GM12872 (cell line): Measurements from ENCODE around the gene PXYLP1.

Experiments used
- TF ChIP-seq, protein P1 (sequence below): IDR thresholded peaks from 3 replicates; pipeline ENCODE4 v1.5.1; 2011; ENCODE audit warnings: low read depth, mild to moderate bottlenecking, low read length, moderate library complexity; ENCODE audit not compliant: insufficient read depth

PXYLP1 gene

DNA sequence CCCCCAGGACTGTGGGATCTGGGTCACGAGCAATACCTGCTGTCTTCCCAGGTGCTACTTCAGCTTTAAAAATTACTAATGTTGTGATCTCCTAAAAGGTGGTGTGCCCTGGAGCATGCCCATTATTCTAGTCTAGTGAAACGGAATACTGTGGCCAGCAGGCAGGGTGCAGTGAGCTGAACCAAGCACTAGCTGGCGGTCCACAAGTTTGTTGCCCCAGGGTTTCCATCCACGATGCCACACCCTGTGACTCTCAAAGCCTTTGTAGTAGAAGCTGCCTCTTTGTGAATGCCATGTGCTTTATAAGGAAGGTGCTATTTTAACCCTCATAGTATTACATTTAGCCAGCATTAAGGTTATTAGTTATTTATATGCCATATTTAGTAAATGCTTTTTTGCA, 49.1 kb downstream of the PXYLP1 start:
- TF ChIP-seq, protein P1, sequence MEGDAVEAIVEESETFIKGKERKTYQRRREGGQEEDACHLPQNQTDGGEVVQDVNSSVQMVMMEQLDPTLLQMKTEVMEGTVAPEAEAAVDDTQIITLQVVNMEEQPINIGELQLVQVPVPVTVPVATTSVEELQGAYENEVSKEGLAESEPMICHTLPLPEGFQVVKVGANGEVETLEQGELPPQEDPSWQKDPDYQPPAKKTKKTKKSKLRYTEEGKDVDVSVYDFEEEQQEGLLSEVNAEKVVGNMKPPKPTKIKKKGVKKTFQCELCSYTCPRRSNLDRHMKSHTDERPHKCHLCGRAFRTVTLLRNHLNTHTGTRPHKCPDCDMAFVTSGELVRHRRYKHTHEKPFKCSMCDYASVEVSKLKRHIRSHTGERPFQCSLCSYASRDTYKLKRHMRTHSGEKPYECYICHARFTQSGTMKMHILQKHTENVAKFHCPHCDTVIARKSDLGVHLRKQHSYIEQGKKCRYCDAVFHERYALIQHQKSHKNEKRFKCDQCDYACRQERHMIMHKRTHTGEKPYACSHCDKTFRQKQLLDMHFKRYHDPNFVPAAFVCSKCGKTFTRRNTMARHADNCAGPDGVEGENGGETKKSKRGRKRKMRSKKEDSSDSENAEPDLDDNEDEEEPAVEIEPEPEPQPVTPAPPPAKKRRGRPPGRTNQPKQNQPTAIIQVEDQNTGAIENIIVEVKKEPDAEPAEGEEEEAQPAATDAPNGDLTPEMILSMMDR = no peak

DNA sequence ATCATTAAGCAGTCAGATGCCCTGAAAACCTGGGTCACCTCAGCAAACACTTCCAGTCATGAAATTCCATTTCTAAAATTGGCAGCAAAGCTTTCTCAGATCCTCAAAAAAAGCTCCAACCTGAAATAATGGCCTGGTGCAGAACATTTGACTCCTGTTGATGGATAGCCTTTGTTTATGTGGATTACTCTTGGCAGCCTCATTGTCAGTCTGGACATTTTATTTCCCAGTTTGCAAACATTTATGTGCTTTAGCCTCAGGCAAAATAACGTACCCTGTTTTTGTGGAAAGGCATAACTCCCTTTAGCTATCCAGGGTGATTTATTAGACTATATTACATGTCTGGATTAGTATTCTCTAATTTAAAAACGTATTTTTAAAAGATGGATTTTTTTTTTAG, 53.9 kb downstream of the PXYLP1 start:
- TF ChIP-seq, protein P1 = no peak

DNA sequence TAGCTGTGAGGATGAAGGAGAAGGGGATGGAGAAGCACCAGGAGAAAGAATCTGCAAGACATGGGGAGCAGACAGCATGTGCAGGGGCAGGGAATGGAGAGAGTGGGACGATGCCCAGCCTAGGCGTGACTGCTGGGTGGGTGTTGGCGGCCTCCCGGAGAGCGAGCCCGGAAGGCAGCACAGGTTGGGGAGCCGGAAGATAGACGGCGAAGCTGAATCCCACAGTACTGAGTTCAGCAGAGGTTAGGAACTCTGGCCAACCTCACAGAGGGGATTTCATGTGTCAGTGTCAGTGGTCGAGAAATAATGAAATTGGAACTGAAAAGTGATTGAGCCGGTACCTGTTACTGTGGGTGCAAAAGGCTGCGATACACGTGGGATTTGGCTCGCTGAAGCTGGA, 55.2 kb downstream of the PXYLP1 start:
- TF ChIP-seq, protein P1 = no peak

DNA sequence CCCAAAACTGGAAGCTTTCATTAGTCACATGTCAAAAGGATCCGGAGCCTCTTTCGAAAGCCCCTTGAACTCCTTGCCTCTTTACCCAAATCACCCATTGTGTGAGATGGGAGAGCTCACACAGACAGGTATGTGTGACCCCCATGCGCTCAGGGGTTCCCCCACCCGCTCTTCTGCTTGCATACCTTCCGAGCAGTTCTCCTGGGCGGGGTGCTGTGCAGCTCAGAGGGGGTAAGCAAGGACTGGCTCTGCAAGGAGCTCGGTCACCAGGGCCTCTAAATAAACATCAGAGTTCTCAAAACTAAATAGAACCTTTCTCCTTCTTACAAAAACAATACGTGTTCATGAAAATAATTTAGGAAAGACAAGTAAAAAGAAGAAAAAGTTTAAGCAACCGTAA, 55.7 kb downstream of the PXYLP1 start:
- TF ChIP-seq, protein P1 = no peak

DNA sequence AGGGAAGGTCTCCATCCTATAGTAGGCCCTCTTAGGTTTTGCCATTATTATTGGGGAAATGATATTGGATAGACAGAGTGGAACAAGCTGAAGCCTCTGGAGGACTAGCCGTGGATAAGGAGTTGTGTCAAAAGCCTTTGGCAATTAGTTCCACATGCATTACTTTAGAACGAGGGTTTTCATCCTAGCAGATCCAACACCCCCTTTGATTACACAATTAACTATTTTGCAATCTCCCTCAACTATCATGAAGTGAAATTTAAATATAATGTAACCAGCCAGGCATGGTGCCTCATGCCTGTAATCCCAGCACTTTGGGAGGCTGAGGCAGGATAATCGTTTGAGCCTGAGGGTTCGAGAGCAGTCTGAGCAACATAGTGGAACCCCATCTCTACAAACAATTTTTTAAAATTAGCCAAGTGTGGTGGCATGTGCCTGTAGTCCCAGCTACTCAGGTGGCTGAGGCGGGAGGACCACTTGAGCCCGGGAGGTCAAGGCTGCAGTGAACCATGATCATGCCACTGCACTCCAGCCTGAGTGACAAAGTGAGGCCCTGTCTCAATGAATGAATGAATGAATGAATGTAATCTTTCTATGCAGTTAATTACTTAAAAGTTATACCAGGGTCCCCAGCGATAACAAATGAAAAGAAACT, 56.8 kb downstream of the PXYLP1 start:
- TF ChIP-seq, protein P1 = no peak

DNA sequence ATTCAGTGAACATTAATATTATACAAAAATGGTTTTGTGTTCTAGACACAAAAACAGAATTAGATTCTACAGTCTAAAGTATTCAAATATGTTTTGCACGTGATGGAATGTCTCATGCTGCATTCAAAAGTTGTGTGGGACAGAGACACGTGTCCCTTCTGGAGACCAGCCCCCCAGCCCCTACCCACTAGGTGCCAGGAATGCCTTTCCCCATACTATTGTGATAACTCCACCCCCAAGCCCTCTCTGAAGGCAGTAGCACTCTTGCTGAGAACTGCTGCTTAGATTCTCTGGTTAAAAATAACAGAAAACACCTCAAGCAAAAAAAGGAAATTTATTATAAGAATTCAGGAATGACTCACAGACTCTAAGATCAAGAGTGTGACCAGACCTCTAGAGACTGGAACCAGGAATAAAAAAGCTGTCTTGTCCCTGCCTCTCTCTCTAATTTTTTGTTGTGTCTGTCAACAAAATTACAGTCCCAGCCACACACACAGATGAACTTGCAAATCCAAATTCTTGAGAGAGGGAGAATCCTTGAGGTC, 57.7 kb downstream of the PXYLP1 start:
- TF ChIP-seq, protein P1 = no peak

DNA sequence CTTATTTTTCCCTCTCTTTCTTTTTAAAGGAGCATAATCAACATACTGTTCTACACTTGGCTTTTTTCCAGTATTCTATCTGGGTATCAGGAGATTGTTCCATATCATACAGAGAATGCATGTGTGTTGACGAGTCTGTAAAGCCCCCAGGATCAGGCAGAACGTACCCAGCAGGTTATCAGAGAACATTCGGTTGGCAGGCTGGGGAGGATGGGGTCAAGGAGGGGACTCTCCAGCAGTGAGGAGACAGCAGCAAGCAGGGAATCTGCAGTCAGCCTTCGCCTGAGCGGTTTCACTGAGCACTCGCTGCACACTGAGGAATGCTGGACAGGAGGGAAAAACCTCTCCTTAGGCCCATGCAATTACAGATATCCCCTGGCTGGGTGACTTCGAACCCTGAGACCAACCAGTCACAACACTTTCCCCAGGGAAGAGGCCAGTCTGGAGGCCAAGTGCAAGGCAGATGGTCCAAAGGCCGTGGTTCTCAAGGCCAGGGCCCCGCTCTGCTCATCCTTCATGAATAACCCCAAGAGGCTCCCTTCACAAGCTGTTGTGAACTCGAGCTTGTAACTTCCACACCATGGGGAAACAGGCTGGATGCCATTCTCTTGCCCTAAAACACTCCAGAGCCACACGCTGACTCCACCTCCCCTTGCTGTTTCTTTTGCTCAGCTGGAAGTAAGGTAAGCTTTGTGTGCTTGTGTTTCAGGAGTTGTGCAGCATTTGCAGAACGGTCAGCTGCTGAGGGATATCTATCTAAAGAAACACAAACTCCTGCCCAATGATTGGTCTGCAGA, 60.1 kb downstream of the PXYLP1 start:
- TF ChIP-seq, protein P1 = no peak
